HG03460 (cell line): ENCODE data around the gene NFKBIB.
A peak's percentile ranks its signal among the peaks of the same experiment; 100 is the strongest.
"Not testable (repeated sequence)": the region's sequence is repeated elsewhere in the genome, so short reads cannot be mapped to it uniquely, and the experiment has no call there.

ENCODE experiments used
- ATAC-seq: cut with Tn5 transposase; IDR thresholded peaks from one replicate; pipeline ENCODE4 v1.9.1; 2021; ENCODE audit not compliant: unreplicated experiment

NFKBIB gene

DNA sequence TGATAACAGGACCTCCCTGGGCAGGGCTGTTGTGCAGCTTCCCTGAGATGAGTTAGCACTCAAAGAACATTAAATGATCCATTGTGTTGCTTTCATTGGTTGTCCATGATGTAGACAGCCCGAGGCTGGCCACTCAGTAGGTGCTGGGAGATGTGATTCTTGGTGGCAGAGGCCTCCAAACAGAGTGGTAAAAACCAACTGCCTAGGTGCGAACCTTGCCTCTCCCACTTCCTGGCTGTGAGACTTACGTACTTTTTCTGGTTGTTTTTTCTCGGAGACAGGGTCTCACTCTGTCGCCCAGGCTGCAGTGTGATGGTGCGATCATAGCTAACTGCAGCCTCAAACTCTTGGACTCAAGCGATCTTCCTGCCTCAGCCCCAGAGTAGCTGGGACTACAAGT, 24.6 kb downstream of the NFKBIB start:
- ATAC-seq: no peak

DNA sequence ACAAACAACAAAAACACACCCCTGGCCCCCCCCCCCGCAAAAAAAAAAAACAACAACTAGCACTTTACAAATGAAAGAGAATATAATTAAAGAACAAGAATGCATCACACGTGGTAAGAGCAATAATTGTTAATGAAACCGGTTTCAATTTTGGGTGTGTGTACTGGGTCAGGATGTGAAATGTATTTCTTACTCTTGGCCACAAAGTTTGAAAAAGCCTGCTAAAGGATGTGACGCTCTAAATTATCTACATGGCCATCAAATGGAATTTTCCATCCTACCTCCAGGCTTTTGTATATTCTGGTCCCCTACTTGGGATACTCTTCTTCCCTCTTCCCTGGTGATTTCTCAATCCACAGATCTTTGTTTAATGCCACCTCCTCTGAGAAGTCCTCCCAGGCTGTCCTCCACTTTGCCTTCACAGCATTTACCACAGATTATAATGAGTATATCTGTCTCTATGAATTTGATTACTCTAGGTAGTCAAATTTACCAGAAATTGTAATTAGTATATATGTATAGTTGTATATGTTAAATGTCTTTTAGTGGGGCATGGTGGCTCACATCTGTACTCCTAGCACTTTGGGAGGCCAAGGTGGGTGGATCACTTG, 28.7 kb downstream of the NFKBIB start:
- ATAC-seq: no peak

DNA sequence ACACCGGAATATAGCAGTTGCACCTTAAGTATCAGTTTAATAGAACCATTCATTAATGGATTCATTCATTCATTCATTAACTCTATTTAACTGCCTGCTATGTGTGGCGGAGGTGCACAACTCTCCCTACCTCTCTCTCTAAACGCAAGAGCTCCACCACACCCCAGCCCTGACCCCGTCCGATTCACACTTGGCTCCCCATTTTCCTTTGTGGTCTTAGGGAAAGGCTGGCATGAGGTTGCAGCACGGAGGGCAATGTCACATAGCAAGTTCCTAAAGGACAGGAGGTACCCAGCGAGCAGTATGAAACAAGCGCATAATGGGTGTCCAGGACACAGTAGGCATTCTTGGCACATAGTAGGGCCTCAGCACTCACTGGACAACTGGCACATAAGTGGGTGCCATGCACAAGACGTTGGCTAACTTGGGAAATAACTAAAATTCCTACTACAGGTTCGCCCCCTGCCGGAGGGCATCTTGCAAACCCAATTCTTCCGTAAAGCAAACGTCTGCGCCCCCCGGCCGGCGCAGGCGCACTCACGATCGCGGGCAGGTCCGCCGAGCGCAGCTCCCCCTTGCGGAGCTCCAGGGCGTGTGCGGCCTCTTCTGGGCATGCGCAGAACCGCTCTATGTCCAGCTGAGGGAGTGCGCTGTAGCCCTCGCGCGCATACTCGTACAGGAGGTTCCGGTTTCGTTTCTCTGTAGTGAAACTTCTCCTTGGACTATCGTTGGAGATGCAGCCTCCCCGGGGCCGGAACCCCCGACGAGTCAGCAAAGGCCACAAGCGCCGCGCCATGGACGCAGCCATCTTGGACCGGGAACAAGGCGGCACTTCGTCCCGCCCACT, 30.4 kb downstream of the NFKBIB start, which contains the start of gene SARS2:
Gene SARS2, minus strand, starts transcription at position 835 of the 847 bp plus-strand sequence. Its CDS starts 27 bp downstream, at position 808.
- peak; percentile 43 for ATAC-seq

DNA sequence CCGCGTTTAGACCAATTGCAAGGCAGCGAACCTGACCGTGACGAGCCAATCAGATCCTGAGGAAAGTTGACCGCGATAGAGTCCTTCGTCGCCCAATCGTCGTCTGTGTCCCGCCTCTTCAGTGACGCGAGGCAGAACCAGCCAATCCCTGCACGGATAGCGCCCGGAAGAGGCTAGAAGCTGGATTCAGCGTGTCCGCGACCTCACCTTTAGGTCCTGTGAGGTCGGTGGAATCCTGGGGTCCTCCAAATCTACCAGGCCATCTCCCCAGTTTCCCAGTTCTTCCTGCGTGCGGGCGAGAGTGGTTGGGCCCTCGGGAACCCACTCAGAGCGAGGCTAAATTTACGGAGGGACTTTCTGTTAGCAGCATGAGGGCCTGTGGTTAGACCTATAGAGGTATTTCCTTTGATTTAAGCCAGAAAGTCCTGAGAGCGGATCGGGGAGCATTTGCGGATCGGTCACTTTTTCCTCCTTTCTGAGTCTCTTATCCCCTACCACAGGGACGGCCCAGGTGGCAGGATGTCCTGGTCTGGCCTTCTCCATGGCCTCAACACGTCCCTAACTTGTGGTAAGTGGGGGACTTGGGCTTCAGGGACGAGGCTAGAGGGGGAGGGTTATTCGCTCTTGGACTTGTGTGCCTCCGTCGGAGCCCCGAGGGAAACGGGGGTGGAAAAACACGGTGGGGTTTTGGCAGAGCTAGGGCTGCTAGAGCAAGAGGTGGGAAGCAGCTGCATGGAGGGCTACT, 31.2 kb downstream of the NFKBIB start, which contains the start of gene MRPS12:
Gene MRPS12, plus strand, starts transcription at position 169 of the 745 bp plus-strand sequence. Its CDS starts 351 bp downstream, at position 520.
- ATAC-seq: peak; percentile 93

DNA sequence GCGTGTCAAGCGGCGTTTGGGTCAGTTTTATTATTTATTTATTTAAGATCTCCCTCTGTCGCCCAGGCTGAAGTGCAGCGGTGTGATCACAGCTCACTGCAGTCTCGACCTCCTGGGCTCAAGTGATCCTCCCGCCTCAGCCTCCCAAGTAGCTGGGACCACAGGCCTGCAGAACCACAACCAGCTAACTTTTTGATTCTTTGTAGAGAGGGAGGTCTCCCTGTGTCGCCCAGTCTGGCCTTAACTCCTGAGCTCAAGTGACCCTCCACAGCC, 31.7 kb downstream of the NFKBIB start:
- ATAC-seq: no peak

DNA sequence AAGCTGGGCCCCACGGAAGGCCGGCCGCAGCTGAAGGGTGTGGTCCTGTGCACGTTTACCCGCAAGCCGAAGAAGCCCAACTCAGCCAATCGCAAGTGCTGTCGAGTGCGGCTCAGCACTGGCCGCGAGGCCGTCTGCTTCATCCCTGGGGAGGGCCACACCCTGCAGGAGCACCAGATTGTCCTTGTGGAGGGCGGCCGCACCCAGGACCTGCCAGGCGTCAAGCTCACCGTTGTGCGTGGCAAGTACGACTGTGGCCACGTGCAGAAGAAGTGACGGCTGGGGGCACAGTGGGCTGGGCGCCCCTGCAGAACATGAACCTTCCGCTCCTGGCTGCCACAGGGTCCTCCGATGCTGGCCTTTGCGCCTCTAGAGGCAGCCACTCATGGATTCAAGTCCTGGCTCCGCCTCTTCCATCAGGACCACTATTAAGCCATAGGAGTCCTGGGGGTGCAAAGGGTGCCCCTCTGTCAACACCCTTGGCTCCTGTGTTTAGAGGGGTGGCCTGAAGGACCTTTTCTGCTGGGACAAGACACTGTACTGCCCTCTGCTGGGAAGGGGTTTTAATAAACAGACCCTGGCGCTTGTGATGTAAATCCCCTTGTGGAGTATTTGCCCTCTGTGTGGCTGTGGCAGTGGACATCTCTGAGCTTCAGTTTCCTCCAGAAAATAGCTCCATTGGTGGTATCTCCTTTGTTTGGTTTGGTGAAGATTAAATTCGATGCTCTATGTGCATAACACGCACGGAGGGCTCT, 32.8 kb downstream of the NFKBIB start:
- ATAC-seq: no peak

DNA sequence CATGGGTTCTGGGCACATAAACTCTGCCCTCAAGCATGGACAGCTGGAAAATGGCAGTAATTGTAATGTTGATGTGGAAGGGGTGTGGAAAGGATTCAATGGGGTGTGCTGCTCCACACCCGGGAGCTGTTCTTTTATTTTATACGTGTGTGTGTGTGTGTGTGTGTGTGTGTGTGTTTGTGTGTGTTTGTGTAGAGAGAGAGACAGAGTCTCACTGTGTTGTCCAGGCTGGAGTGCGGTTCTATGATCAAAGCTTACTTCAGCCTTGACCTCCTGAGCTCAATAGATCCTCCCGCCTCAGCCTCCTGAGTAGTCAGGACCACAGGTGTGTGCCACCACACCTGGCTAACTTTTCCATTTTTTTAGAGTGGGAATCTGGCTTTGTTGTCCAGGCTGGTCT, 33.8 kb downstream of the NFKBIB start:
- ATAC-seq: no peak

DNA sequence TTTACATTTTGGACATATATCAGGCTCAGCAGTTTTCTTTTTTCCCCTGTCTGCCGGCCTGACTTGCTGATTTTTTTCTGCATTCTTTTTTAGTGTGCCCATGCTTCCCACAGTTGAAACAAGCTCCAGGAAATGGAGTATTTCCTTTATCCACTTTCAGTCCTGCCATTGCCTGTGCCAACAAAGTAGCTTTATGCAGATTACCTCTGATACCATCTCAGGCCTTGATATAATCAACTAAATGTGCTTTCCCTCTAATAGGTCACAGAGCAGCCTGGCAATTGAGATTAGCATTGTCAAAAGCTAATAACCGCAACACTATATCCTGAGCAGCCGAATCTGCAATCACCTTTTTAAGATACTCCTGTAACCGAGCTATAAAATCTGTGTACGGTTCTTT, 40.2 kb downstream of the NFKBIB start:
- ATAC-seq: no peak

DNA sequence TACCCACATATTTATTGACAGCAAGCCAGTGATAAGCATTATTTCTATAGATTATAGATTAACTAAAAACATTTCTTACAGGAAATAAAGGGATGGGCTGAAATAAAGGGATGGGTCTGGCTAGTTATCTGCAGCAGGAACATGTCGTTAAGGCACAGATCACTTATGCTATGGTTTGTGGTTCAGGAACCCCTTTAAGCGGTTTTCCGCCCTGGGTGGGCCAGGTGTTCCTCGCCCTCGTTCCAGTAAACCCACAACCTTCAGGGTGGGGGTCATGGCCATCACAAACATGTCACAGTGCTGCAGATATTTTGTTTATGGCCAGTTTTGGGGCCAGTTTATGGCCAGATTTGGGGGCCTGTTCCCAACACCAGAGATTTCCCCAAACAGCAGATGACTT, 41.7 kb downstream of the NFKBIB start:
- not testable (repeated sequence) for ATAC-seq

DNA sequence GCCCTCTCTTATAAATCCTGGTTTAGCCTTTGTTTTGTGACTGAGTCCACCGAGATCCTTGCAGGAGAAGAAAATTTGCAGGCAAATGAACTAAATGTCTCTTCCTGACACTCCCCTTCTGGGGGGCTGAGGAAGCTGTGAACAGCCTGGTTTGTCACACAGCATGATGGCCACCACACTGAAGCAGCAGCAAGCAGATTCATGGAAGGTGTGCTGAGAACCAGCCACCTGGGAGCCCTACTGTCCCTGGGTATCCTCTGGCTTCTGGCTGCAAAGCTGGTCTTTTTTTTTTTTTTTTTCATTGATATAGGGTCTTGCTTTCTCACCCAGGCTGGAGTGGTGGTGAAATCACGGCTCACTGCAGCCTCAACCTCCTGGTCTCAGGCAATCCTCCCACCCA, 42.2 kb downstream of the NFKBIB start:
- no peak for ATAC-seq

DNA sequence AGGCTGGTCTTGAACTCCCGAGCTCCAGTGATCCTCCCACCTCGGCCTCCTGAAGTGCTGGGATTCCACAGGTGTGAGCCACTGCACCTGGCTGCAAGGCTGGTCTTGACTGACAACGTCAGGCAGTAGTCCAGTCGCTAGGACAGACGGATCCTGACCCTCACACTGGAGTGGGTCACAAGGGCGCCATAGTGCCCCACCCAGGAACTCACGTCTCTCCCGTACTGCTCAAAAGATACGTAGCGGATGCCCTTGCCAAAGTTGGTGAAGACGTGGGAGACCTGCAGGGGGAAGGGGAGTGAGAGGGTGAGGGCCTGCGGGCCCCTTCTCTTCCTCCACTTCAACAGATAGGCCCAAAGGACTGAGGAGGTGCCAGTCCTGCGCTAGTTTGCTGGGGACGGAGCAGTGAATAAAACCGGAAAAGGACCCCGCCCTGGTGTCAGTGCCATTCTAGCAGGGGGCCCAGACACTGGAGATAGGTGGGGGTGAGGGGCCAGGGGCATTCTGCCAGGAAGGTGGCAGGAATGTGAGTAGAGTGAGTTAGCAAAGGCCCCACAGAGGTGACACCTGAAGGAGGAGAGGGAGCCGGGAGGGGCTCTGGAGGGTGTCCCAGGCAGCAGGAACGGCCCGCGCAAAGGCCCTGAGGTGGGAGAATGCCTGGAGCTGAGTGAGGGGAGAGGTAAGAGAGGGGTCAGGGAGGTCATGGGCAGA, 42.9 kb downstream of the NFKBIB start:
- no peak for ATAC-seq

DNA sequence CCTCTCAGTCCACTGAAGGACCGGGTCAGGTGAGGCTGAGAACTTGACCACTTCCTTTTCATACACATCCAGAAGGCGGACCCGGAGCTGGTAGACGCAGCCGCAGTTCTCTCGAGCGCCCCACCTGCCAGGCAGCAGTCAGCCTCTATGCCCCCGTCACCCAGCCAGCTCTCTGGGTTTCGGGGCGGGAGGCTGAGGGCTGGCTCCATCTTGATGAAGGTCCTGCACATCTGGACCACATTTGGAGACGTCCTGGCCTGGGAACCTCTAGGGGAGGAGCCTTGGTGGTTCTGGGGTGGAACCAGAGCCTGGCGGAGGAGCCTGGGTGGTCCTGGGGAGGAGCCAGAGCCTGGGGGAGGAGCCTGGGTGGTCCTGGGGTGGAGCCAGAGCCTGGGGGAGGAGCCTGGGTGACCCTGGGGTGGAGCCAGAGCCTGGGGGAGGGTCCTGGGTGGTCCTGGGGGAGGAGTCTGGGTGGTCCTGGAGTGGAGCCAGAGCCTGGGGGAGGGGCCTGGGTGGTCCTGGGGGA, 45.3 kb downstream of the NFKBIB start:
- no peak for ATAC-seq

DNA sequence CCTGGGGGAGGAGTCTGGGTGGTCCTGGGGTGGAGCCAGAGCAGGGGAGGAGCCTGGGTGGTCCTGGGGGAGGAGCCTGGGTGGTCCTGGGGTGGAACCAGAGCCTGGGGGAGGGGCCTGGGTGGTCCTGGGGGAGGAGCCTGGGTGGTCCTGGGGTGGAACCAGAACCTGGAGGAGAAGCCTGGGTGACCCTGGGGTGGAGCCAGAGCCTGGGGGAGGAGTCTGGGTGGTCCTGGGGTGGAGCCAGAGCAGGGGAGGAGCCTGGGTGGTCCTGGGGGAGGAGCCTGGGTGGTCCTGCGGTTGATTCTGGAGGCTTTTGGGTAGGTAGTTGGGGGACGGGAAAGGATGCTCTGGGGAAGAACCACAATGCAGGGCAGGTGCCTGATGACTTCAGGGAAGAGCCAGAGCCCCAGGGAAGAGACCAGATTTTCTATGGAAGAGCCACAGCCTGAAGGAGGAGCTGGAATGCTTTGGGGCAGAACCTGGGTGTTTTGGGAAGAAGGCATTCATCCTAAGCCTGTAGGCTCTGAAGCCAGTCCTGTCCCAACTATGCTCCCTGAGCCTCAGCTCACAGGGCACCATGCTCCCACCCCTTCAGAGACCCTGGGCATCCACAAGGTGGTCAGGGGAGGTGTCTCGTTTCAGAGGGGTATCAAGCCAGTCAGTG, 45.9 kb downstream of the NFKBIB start:
- ATAC-seq: no peak

DNA sequence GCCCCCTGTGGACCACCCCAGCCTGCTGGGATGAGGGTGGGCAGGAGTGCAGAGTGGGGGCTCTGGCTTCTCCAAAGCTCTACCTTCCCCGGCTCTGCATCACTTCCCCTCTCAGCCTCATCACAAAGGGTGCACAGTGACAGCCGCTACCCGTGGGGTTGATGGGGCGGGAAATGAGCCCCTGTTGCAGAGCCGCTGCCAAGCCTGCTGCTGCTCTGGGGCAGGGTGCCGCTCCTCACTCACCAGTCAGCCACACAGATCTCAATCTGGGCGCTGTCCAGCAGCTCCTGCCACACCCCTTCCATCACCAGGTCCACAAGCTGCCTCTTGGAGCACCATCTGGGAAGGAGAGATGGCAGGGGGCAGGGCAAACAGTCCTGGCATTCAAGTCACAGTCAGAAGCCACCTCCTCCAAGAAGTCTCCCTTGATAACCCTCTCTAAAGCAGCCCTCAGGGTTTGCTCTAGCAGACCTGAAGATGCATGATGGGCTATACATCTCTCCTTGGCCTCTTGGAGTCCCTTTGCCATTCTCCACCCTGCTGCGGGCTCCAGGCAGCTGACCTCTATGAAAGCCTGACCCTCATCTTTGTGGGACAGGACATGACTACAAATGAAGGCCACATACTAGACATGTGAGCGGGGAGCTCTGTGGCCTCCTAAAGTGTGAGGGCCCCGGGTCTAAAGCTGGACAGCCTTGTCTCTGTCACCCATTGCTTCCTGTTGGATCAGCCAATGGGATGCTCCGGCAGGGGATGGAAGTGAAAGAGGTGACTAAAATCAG, 46.7 kb downstream of the NFKBIB start:
- no peak for ATAC-seq

DNA sequence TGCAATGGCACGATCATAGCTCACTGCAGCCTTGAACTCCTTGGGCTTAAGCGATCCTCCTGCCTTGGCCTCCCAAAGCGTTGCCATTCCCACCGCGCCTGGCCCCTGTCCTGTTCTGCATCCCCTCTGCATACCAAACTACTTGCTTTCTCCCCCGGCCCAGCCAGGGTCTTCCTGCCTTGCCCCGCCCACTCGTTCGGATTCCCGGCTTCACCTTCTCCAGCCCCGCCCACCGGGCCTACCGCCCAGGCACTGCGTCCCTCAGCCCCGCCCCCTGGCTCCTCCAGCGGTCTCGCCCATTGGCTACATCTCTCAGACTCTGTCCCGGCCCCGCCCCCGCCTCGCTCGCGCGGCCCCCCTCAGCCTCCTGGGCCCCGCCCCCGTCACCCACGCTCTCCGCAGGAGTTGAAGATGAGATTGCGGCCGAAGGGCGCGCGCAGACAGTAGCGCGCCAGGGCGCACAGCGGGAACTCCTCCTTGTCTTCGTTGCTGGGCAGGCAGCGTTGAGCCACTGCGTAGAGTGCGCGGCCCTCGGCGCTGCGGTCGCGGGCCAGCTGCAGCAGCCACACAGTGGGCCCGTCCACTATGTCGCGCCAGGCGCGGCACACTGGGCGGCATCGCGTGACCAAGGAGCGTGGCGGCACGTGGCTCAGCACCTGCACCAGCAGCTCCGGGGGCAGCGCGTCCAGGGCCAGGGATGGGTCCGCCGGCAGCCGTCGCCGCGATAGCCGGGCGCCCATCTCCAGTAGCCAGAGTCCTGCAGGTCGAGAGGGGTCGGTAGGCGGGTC, 50.0 kb downstream of the NFKBIB start:
- ATAC-seq: no peak

DNA sequence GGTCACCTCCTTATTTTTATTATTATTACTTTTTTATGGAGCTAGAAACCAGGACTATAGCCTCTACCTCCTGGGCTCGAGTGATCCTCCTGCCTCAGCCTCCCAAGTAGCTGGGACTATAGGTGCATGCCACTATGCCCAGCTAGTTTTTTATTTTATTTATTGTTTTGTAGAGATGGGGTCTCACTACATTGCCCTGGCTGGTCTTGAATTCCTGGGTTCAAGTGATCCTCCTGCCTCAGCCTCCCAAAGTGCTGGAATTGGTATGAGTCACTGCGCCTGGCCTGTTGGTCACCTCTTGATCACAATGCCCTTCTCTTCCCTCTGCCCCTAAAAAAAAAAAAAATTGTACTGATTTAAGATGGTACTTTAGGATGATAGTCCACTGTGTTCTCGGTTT, 51.4 kb downstream of the NFKBIB start:
- ATAC-seq: no peak

DNA sequence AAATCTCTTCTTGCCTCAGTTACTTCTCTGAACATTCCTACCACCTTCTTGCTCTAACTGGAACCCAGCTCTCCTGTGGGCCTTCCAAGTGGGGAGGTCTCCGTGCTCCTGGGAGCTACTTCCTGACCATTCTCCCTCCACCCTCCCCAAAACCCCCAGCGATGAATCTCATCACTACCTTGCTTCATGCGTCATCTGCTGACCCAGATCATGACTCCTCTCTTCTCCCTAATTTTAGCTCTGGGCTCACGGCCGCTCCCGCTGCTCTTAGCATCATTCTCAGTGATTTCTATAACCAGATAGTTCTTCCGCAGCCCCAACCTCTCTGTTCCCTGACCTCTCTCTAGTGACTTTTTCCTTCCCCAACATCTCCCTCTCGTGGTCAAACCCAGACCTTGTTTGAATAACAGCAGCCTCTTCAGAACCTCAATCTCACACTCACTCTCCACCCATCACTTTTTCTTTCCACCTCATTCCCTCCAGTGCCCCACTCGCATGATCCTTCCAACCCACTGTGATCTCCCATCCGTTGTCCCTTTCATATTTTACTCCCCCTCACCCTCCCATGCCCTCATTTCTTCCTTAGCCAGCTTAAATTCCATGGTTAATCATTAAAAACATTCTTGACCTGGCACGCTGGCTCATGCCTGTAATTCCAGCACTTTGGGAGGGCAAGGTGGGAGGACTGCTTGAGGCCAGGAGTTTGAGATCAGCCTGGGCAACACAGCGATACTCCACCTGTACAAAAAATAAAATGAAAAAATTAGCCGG, 52.8 kb downstream of the NFKBIB start:
- ATAC-seq: no peak
